ENCODE measurements around the gene ZNF699.

Gene ZNF699

GRCh38 chr19:9283485-9283884, 26.2 kb downstream of the ZNF699 start:
- peak in 1 of 2 donors; percentile 19 for DNase-seq

GRCh38 chr19:9251236-9251635, 58.4 kb downstream of the ZNF699 start:
- DNase-seq, result no peak

- no peak for DNase-seq
These were observed 59.0 kb downstream of the ZNF699 start, which contains the start of gene OR7E24 for GRCh38 chr19:9250630-9251029. OR7E24 (plus strand) TSS chr19:9250930; CDS start chr19:9251044, 114 bp downstream.

All from stimulated activated CD4-positive, alpha-beta T cell treated with anti-CD3 and anti-CD28 coated beads, Interleukin-2, amount 100 ng/mL, for 24 hours (primary cell).